Uterus (tissue), 2 donors: ENCODE results near the gene MISFA.

Source experiments
- CTCF ChIP-seq, 4 experiments: fragments of 200-600 bp in 2 of 4; fragments of 450-650 bp in 2 of 4; sonication (generic) in 2 of 4; IDR thresholded peaks; one replicate each; pipeline ENCODE4 v1.5.1; 2016 to 2019; ENCODE audit warnings: antibody characterized with exemption in 4 of 4, mild to moderate bottlenecking in 2 of 4, moderate library complexity in 1 of 4
- POLR2A ChIP-seq, 2 donors: fragments of 450-650 bp; IDR thresholded peaks; one replicate each; pipeline ENCODE4 v1.6.1; 2016; ENCODE audit warnings: antibody characterized with exemption in 2 of 2, mild to moderate bottlenecking in 1 of 2, moderate library complexity in 1 of 2

GRCh38 chr11:18612394-18612793 is 12.8 kb downstream of the MISFA start:
- no peak for TF ChIP-seq CTCF (IDR thresholded peaks at IDR 0.05)
- TF ChIP-seq POLR2A (IDR thresholded peaks at IDR 0.05), result no peak
